GM12874 (cell line): ENCODE results near the gene SMR3B.

ENCODE experiments used
- TF ChIP-seq, protein P1 (sequence below): IDR thresholded peaks from 2 replicates; pipeline ENCODE4 v1.5.1; 2011; ENCODE audit warnings: low read depth, mild to moderate bottlenecking, control low read depth, low read length, moderate library complexity; ENCODE audit not compliant: insufficient read depth

The SMR3B gene

DNA sequence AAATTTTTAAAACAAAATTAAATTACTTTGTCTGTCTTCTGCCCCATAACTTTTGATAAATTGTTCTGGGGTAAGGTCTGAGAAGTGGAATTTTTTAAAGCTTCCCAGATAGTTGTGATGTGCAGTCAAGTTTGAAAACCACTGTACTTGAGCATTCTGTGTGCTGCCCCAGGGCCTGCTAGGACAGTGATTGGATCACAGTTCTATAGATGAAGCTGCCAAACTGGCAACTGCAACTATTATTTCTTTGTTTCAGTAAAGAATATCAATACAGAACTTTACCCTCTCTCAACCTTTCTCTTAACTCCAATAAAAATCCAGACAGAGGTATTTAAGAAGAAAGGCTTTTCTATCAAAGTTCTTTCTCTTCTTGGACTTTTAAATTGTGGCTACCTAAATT is 14.6 kb downstream of the SMR3B start, which contains the start of gene OPRPN:
Gene OPRPN, plus strand, starts transcription at position 361 of the 400 bp plus-strand sequence. CDS start 1,346 bp downstream, outside the sequence.
- TF ChIP-seq, protein P1, sequence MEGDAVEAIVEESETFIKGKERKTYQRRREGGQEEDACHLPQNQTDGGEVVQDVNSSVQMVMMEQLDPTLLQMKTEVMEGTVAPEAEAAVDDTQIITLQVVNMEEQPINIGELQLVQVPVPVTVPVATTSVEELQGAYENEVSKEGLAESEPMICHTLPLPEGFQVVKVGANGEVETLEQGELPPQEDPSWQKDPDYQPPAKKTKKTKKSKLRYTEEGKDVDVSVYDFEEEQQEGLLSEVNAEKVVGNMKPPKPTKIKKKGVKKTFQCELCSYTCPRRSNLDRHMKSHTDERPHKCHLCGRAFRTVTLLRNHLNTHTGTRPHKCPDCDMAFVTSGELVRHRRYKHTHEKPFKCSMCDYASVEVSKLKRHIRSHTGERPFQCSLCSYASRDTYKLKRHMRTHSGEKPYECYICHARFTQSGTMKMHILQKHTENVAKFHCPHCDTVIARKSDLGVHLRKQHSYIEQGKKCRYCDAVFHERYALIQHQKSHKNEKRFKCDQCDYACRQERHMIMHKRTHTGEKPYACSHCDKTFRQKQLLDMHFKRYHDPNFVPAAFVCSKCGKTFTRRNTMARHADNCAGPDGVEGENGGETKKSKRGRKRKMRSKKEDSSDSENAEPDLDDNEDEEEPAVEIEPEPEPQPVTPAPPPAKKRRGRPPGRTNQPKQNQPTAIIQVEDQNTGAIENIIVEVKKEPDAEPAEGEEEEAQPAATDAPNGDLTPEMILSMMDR, result no peak

DNA sequence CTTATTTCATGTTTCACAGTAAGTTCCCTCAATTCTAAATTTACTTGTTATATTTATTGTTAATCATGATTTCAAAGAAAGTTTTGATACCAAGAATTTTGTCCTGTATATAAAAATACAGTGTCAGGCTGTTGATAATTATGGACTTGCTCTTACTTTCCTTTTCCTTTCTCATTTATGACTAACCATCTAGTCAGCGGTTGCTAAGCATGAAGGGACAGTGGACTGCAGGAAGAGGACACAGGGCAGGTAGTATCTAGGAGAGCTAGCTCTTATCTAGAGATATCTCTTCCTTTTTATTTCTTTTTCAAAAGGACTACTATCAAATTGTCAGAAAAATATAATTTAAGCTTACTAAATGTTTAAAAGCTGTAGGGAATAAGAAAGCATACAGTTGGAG is 16.4 kb downstream of the SMR3B start:
- TF ChIP-seq, protein P1, result no peak

DNA sequence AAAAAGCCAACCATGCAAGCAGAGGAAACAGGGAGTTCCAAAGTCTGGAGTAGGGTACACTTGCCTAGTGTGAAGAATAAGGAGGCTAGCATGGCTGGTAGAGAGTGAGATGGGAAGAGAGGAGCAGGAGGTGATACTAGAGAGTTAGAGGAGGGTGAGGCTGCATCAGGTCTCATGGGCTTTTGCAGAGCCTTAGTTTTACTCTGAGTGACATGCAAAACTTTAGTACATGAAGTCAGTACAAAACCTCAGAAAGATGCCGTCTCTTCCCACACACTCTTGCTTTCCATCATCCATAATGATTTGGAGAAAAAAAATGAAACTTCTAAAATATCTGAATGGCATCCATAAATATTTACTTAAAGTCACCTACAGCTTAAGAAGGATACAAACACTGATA is 19.8 kb downstream of the SMR3B start:
- TF ChIP-seq, protein P1, result no peak

DNA sequence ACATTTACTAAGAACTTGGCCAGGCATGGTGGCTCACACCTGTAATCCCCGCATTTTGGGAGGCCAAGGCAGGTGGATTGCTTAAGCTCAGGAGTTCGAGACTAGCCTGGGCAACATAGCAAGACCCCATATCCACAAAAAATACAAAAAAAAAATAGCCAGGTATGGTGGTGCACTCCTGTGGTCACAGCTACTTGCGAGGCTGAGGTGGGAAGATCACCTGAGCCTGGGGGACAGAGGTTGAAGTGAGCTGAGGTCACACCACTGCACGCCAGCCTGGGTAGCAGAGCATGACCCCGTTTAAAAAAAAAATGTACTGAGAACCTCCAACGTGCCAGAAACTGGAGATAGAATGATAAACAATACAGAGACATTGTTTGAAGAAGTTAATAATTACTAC is 22.8 kb downstream of the SMR3B start:
- TF ChIP-seq, protein P1, result no peak

DNA sequence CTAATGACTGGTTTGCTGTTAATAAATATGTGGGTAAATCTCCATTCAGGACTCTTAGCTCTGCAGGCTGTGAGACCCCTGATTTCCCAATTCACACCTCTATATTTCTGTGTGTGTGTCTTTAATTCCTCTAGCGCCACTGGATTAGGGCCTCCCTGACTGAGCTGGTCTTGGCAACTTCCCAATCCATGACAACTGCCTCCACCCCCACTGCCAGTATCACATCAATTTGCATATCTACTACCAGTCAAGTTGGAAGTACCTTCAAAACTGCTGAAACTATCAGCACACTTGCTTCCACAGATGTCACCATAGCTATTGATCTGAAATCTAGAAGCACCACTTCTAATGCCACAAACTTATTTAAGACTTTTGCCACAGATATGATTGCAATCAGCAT is 42.4 kb downstream of the SMR3B start:
- TF ChIP-seq, protein P1, result no peak

DNA sequence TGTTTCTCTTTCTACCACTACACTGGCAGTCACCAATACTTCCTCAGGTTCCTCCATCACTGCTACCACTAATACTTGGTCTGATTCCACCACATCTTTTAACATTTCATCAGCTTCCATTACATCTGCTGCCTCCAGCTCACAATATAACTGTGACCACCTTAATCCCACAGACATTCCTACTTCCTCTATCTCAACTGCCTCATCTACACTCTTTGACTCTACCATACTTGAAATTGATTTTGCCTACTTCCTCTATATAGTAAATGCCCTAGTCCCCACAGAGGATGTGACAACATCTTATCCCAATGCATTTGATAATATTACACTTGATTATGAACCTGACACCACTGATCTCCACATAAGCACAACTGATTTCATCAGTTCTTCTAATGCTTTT is 43.9 kb downstream of the SMR3B start:
- TF ChIP-seq, protein P1, result no peak

DNA sequence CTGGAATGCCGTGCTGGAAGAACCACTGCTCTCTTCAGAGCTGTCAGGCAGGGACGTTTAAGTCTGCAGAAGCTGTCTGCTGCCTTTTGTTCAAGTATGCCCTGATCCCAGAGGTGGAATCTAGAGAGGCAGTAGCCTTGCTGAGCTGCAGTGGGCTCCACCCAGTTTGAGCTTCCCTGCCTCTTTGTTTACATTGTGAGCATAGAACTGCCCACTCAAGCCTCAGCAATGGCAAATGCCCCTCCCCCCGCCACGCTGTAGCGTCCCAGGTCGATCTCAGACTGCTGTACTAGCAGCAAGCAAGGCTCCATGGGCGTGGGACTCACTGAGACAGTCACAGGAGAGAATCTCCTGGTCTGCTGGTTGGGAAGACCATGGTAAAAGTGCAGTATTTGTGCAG is 54.3 kb downstream of the SMR3B start:
- TF ChIP-seq, protein P1, result no peak
